HG02642 (cell line): ENCODE results near the gene NFIB.

Source experiments
- ATAC-seq: cut with Tn5 transposase; IDR thresholded peaks from one replicate; pipeline ENCODE4 v1.9.1; 2021; ENCODE audit warnings: mild to moderate bottlenecking; ENCODE audit not compliant: unreplicated experiment, poor library complexity

Gene NFIB

DNA sequence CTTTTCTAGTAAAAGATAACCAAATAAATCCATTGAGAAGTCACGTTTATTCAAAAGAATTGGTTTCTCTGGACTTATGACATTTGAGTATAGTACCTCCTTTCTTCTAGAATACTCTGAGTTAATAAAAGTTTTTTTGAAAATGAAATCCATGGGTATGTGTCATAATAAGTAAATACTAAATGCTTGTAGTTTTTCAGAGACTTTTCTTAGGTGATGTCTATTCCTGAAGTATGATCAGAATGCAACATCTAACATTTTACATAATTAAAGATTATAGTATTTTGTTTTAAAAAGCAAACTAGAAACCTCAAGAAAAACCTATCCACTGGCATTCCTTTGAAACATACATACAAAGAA is 63.2 kb downstream of the NFIB start:
- no peak for ATAC-seq

DNA sequence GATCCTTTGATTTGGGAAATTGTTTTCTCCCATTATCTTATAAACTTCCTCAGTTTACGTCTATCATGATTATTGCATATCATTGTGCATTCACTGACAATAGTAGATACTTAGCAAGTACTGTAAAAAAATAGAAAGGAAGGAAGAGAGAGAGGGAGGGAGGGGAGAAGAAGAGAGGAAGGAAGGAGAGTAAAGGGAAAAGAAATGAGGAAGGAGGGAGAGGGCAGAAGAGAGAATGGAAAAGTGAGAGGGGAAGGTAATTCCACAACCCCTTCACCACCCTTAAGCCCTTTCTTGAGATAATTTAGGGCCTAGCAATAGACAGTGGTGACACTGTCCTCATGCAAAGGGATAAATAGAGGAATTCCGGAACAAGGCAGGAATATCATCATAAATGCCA is 64.4 kb downstream of the NFIB start:
- no peak for ATAC-seq

DNA sequence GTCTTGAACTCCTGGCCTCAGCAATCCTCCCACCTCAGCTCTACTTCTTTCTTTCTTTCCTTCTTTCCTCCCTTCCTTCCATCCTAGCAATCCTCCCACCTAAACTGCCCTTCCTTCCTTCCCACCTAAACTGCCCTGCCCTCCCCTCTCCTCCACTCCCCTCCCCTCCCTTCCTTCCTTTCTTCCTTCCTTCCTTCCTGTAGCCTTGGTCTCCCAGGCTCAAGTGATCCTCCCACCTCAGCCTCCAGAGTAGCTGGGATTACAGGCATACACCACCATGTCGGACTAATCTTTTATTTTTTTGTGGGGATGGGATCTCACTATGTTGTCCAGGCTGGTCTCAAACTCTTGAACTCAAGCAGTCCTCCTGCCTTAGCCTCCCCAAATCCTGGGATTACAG is 65.8 kb downstream of the NFIB start:
- no peak for ATAC-seq

DNA sequence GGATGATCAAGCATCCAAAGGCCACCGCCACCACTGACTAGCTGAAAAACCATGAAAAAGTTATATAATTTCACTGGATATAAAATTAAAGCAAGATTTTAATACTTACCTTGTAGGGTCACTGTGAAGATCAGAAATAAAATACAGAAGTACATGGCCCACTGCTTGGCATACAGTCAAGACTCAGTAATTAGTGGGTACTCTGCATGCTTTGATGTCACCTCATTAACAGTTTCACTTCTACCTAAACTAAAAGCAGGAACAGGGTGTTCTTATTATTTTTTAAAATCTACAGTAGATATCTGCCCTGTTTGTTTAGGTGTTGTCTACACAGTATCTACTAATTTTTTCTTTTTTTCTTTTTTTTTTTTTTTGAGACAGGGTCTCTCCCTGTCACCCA is 66.4 kb downstream of the NFIB start:
- no peak for ATAC-seq

DNA sequence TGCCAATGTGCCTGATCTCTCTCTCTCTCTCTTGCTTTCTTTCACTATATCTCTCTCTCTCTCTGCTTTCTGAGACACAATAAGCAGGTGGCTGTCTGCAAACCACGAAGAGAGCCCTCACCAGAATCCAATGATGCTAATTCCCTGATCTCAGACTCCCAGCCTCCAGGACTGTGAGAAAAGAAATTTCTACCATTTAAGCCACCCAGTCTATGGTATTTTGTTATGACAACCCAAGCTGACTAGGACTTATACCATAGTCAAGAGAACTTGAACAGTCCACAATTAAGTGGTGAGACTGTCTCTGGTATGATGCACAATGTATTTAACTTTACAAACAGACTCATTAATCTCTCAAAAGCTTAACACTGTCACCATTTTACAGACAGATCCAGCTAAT is 67.0 kb downstream of the NFIB start:
- no peak for ATAC-seq

DNA sequence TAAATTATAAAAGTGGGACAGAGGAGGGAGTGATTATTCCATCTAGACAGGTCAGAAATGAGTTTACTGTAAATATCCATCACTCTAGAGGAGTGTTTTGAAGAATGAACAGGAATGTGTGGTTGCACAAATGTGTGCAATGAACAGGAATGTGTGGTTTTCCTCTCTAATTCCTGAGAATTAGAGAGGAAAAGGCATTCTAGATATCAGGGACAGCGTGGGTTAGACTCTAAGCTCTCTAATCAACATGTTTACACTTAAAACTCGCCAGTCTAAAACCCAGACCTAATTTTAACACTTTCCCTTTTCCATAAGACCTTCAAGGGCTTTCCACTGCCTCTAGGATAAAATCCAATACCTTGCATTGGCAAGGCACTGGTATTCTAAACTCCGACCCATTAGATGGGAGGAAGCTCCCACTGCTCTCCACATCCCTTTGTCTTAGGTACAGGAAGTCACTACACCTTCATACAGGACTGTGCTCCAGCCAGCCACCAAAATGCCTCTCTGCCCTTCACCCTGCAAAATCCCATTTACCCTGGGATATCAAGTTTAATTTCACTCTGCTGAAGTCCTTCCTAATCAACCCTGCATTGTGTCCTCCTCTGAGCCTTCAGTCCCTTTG is 67.9 kb downstream of the NFIB start:
- ATAC-seq = no peak

DNA sequence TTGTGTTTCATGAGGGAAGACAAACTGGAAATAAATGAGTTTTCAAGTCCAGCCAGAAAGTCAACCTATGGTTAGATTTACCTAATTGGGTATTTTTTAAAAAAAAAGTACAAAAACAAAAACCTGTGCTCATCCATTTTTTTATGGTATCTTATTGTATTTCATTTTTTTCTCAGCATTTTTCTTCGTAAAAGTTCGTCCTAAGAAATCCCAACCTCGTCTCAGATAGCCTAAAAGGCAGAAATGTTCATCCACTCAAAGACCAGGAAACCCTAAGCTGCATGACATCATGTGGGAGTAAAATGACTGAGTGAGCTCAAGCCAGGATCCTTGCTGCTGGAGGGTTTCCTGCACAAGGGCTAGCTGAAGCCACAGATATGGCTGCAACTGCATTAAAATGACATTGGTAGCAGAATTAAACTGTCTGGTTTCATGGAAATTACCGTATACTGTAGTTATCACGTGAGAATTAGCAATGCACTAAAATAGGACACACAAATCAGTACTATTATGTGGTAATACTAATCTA is 70.4 kb downstream of the NFIB start:
- ATAC-seq = no peak

DNA sequence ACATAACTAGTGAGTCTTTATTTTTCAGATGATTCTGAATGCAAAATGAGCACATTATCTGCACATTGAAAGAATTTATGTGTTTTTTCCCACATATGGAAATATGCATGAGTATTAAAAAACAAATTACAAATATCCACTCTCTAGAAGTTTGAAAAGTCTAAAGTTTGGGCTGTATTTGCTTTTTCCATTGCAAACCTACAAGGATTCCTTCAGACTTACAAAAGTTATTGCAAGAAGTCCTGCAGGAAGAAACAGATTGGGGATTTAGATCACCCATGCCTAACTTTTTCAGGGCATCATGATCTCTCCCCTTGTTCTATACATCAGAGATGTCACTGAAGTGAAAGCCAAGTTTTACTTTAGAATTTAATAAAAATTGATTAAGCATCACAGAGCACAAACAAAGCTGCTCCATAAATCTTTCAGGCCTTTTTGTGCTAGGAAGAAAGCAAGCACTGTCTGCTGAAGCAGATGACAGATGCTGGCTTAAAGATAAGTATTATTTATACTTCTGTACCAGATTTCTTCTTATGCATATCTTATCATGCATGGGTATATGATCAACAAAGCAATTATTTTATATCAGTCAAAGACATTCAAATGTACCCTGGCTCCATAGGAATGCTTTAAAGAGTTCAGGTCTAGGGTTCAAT is 71.7 kb downstream of the NFIB start:
- no peak for ATAC-seq

DNA sequence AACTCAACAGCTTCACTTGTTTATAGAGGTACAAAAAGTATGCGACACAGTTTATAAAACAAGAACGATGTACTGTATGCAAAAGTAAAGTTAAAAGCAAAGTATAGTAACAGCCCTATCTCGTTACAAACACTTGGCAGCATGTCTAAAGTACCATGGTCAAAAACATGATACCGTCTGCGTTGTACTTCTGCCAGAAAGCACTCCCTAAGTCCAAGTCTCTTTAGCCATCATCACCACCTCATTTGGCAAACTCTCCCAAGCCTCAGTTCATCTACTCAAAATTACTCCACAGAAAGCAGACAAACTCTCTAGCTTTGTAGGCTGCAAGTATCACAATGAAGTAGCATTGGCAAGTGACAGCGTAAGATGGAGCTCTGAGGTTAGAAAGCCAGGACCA is 73.4 kb downstream of the NFIB start:
- ATAC-seq = no peak

DNA sequence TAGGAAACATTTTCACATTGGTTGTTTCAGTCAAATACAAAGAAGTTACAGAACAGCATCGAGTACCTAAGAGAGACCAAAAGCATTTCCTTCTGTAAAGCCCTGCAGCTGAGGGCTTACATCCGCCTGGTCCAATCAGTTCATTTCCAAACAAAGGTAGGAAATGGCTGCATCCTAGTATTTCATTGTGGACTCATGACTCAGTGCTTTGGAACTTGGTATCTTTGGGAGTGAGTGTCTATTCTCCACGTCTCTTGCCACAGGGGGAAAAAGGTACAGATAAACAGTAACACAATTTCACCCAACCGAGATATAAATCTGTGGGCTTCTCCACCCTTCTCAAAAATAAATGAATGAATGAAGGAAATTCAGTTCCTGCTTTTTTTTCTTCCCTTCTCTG is 75.4 kb downstream of the NFIB start:
- no peak for ATAC-seq

DNA sequence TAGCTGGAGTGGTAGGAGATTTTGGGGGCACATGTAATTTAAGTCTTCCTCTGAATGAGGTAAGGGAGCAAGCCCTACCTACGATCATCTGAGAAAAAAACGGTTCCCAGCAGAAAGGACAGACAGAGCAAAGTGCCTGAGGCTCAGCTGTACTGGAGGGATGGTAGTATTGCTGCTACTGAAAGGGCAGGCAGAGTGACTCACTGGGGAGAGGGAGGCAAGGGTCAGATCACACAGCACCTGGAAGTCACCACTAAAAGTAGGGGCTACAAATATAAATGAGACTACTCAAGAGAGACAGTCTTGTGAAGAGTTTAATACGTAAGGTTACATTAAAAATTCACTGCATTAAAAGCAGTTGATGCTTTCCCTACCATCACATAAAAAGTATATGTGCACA is 75.9 kb downstream of the NFIB start:
- ATAC-seq = no peak

DNA sequence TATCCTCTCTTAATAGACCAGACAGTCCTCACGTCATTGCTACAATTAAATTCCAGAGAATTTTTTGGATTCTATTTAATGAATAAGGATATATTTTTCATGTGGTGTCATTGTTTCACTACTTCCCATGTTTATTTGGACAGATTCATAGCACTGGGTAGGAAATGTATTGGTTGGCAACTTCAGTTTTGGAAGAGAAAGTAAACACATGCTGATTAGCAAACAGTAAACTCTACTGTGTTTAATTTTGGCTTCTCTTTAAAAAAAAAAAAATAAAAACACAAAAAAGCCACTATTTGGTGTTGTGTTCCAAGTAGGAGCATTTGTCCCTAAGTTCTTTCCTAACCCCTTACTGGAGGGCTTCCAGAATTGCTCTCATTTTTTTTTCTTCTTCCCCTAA is 77.3 kb downstream of the NFIB start:
- ATAC-seq = no peak

DNA sequence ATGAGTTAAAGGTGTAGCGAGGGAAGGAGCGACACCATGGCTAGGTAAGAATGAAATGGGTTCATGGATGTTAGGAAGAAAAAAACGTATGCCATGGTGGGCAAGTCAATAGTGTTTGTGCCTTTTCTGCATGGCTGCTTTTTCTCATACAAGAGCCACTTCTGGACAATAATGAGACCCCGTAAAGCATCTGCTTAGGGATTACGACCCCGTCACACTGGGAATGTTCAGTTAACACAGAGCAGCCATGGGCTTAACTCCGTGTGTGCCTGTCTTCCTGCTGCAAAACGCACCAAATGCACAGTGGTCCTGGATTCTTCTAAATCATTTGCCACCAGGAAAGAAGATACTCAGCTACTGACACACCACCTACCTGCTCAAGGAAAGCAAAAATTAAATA is 81.8 kb downstream of the NFIB start:
- ATAC-seq = no peak

DNA sequence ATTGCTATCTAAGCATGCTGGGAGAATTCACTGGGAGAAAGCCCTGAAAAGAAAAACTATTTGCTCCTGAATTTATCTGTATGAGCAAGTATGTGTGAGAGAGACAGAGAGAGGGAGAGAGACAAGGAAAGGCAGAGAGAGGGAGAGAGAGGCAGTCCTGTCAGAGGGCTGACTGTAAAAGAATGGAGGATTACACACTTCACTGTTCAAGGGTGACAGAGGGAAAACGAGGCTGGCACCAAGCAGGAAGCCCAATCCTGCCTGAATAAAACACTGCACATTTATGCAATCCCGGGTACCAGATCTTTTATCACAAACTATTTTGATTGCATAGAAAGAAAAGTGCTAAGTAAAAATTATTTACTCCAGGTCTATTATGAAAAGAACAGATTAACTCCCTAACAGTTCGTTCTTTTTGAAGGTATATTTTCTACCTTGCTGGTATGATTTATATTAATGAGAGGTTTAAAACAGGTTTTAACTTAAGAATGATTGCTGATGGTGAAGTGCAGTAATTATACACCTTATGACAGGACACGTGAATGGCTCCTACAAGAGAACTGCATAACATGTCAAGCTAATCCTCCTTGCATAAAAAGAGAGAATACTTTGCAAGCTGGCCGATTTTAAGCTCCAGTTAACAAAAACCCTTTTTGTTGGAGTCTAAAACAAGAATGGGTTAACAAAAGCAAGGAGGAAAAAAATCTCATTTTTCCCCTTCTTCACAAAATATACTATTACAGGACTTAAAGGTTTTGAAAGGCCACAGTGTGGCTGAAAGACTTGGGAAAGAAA is 82.5 kb downstream of the NFIB start:
- no peak for ATAC-seq

DNA sequence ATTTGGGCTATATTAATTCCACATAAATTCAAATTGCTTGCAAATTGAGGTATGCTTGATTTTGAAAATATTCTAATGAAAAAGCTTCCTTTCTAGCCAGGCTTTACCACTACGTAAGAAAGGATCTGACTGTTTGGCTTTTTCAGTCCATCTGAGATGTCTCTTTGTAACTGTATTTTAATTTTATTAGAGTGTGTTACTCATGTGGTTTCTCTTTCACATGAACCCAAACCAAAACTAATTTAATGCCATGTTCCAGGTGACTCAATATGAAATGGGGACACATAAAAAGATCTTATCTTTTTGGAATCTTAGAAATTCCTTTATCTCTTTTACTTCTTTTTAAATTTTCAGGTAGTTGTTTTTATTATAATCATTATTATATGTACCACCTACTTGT is 85.3 kb downstream of the NFIB start:
- ATAC-seq = no peak

DNA sequence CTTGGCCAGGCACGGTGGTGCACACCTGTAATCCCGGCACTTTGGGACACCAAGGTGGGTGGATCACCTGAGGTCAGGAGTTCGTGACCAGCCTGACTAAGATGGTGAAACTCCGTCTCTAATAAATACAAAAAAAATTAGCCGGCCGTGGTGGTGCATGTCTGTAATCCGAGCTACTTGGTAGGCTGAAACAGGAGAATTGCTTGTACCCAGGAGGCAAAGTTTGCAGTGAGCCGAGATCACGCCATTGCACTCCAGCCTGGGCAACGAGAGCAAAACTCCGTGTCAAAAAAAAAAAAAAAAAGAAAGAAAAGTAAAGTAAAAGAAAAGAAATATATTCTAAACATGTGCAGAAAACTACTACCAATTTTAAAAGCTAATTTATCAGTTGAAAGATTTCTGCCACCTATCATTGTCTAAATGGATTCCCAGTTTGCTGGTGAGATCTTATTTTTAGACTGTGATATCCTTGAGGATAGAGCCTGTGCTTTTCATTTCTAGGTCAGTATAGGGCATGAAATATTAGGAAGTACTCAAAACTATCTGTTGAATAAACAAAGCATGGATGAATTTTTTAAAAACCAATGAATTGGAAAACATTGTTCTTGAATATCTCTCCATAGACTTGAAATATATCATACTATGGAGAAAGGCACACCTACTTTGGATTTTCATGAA is 86.9 kb downstream of the NFIB start:
- ATAC-seq = no peak

DNA sequence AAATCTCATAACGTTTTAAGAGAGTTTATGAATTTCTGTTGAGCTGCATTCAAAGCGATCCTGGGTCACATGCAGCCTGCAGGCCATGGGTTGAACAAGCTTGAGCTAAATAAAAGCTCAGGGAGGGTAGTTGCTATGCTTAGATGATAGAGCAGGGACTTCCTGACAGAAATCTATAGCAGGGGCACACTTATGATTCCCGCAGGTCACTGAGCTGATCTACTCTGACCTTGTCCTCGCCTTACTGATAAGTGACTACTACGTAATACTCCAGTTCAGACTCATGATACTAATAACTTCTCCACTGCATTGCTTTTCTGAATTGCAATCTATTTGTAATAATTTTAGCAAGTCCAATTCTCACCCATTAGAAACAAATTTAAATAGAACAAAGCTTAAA is 90.9 kb downstream of the NFIB start:
- ATAC-seq = no peak

DNA sequence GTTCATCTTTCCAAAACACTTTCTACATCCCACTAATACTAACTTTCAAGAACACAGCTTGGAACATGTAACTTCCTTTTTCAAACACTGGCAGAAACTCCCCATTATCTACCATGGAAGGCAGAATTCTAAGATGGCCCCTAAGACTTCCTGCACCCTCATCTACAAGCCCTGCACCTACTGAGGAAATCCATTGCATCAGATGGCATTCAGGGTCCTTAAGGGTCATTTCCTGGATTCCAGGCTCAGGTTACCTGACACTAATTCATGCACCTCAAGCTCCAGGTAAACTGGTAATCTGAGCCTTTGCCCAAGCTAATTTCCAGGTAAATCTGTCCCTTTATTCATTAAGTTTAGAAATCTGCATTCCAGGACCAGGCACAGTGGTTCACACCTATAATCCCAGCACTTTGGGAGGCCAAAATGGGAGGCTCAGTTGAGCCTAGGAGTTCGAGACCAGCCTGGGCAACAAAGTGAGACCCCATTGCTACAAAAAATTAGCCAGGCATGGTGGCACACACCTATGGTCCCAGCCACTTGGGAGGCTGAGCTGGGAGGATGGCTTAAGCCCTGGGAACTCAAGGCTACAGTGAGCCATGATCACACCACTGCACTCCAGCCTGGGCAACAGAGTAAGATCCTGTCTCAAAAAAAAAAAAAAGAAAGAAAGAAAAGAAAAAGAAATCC is 91.6 kb downstream of the NFIB start:
- ATAC-seq = no peak

DNA sequence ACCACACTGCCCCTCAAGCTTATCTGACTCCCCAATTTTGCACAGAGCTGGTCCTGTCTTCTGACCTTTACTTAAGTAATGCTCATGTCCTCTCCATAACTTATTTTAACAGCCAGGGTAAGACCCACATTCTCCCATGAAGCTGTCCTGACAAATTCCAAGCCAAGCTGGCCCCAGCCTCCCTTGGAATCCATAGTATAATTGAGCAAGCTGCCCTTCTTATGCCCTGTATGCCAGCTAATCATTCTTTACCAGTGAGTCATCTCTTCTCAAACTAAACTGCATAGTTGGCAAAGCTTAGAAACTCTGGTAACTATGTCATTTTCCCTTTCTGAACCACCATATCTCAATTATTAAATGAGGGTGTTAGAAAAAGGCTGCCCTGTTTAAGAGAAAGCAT is 92.4 kb downstream of the NFIB start:
- no peak for ATAC-seq

DNA sequence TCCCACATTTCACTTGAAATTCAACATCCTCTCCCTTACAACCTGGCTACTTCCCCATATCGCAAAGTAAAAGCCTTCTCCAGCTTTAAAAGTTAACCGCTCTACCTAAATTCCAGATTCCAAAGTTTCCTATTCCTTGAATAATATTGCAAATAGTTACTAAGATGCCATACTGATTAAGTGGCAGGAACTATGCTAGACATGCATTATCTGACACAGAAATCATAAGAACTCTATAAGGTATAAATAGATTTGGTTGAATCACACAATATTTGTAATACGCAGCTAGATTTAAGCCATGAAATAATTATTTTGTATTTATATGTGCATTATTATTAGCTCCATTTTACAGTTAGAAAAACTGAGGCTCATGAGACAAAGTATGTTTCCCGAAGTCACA is 92.8 kb downstream of the NFIB start:
- no peak for ATAC-seq
